ENCODE results near the gene CAMTA1.
A peak's percentile ranks its signal among the peaks of the same experiment; 100 is the strongest.

The CAMTA1 gene

DNA sequence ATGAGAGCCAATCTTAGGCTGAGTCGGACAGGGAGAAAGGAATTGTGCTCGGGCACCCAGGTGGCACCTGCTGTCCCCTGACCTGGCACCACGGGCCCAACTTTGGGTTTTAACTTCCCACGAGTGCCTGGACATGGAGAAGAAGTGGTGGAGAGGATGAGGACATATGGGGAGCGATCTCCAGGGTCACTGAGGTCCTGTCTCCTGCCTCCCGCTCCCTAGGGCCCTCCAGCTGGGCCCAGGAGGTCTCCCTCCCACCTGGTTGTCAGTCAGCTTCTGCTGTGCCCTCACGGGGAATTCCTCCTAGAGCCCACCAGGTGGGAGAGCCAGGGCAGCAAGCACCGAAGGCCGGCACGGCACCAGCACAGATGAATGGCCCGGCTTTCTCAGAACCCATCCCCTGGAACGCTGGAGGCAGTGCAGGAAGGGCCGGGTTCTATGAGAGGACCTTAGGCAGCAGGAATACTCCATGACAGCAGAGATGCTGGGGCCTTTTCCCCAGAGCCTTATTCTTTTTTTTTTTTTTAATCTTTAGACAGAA is 435.5 kb downstream of the CAMTA1 start:
- no peak for TF ChIP-seq Cebpa-rat (IDR thresholded peaks at IDR 0.05)
- Histone ChIP-seq H3K9ac (no peak overlapping the region), H4K20me1 (no peaks in the 10 kb centered on the region), H3K27me3 (no peaks in the 10 kb centered on the region), H3K9me3 (peaks cover 12% of the 10 kb centered on the region; the same call in 1 of the 2 replicates), H3K36me3 (no peaks in the 10 kb centered on the region), H3K27ac (no peak overlapping the region), H3K4me3 (no peak overlapping the region), H3K4me2 (no peak overlapping the region), H3K4me1 (peaks cover 27% of the 10 kb centered on the region)

DNA sequence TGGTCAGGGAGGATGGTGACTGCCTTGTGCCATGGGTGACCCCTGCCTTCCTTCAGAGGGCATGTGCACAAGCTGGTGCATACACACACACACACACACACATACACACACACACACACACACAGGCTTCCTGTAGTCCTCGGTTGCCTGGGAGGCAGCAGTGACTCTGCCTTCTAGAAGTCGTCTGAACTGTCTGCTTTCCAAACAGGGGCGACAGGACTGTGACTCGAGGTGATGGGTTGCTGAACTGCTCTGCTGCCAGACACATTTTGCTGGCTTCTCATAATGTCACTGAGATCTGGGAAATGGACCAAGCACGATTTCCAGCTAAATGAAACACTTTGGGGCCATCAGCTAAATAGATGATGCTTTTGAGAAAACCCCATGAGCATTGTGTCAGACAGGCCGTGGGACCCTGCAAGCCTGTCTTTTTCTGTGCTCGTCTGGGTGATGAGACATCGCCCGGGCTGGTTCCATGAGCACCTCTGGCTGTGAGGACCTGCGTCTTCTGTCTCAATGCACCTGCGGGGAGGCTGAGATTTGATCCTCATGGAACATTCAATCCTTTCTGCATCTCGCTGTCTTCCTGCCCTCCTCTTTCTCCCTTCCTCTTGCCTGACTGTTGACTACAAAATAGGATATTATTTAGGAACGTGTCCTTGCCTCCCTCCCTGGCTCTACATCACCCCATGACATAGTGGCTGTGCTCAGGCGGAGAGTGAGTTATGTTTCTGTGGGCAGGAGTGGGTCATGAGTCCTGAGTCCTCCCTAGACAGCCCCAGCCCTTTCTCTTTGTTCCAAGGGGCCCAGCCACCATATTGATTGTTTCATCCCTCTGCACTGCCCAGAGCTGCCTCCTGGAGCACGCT is 436.8 kb downstream of the CAMTA1 start:
- Histone ChIP-seq H3K9ac (no peak overlapping the region; the same call in 1 of the 2 replicates), H3K4me1 (peaks cover 32% of the 10 kb centered on the region), H3K9me3 (0 out of 2 replicates have a peak, but pooled peaks cover 1% of the 10 kb centered on the region), H3K27ac (no peak overlapping the region), H3K4me2 (no peak overlapping the region), H3K27me3 (no peaks in the 10 kb centered on the region), H3K36me3 (no peaks in the 10 kb centered on the region), H4K20me1 (no peaks in the 10 kb centered on the region), H3K4me3 (no peak overlapping the region)
- no peak for TF ChIP-seq Cebpa-rat (IDR thresholded peaks at IDR 0.05)

DNA sequence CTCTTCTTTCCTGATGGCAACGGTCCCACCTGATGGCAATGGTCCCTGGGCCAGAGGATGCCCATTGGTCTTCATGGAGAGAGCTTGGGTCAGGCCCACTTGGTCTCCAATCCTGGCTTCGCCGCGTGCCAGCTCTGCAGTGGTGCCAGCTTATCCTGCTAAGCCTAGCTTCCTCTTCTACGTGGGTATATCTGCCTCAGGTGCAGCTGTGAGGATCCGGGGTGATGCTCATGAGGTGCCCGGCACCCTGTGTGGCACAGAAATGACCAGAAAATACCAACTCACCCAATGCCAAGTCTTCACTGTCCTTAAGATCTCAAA is 437.4 kb downstream of the CAMTA1 start:
- Histone ChIP-seq H3K4me3 (no peak overlapping the region), H3K9me3 (no peaks in the 10 kb centered on the region), H3K36me3 (no peaks in the 10 kb centered on the region), H3K4me2 (no peak overlapping the region), H3K9ac (no peak overlapping the region), H3K27ac (no peak overlapping the region), H3K27me3 (no peaks in the 10 kb centered on the region), H3K4me1 (peaks cover 38% of the 10 kb centered on the region), H4K20me1 (no peaks in the 10 kb centered on the region)
- TF ChIP-seq Cebpa-rat (IDR thresholded peaks at IDR 0.05): no peak

DNA sequence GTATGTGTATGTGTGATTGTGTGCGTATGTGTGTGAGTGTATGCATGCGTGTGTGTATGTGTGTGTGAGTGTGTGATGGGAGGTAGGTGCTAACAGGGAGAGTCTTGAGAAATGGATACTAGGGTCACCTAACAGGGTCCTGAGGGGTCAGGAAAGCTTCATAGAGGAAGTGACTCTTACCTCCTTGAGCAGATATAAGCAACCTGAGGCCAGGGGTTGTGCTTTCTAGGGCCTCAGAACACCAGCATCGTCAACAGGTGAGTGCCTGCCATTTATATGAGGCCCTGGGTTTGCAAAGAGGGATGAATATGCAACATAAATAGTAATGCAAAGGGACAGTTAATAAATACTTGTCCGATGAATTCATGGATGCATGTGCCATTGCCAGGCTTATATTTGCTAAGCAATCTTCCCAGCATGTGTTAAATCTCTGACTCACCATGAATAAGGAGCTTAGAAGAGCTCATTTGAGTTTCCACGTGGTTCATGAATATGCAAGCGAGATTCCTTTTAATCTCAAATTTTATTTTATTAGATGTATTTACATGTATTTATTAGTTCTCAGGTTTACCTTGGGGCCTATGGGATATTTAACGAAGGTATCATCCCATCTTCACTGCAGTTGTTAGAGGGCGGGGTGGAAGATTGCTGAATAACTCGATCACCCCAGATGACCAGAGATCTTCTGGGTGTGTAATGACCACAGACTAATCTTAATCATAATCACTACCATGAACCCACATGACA is 438.3 kb downstream of the CAMTA1 start:
- no peak overlapping the region for H3K9ac ChIP-seq
- H3K36me3 ChIP-seq: no peaks in the 10 kb centered on the region
- H3K27me3 ChIP-seq: no peaks in the 10 kb centered on the region
- peak overlapping the region; percentile 80; the same call in 1 of the 2 replicates for H3K4me2 ChIP-seq
- no peak overlapping the region for H3K4me3 ChIP-seq
- no peaks in the 10 kb centered on the region for H4K20me1 ChIP-seq
- TF ChIP-seq Cebpa-rat (IDR thresholded peaks at IDR 0.05): no peak
- peaks cover 47% of the 10 kb centered on the region for H3K4me1 ChIP-seq
- no peak overlapping the region for H3K27ac ChIP-seq
- H3K9me3 ChIP-seq: no peaks in the 10 kb centered on the region

DNA sequence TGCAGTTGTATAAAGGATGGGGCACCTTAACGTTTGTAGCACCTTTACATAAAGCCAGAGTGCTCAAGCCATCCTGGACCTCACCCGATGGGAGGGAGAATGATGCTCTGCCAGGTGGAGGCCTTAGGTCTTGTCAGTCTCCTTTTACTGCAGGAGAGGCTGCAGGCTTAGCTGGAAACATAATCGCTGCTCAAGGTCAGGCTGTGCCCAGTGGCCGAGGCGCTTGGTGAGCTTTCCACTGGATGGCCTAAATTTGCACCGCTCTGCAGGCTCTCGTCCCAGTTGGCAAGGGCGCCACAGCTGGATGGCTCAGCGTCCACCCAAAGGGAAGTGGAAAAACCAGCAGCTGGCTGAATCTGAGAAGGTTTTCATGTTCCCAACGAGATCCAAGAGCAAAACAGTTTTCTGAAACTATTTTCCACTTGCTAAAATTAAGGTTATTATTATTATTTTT is 438.9 kb downstream of the CAMTA1 start:
- Histone ChIP-seq H3K4me3 (no peak overlapping the region), H4K20me1 (no peaks in the 10 kb centered on the region), H3K4me2 (peak overlapping the region; percentile 80), H3K36me3 (no peaks in the 10 kb centered on the region), H3K27me3 (no peaks in the 10 kb centered on the region), H3K9me3 (no peaks in the 10 kb centered on the region), H3K27ac (no peak overlapping the region; the same call in 1 of the 2 replicates), H3K9ac (no peak overlapping the region), H3K4me1 (peaks cover 53% of the 10 kb centered on the region)
- TF ChIP-seq Cebpa-rat (IDR thresholded peaks at IDR 0.05): no peak

DNA sequence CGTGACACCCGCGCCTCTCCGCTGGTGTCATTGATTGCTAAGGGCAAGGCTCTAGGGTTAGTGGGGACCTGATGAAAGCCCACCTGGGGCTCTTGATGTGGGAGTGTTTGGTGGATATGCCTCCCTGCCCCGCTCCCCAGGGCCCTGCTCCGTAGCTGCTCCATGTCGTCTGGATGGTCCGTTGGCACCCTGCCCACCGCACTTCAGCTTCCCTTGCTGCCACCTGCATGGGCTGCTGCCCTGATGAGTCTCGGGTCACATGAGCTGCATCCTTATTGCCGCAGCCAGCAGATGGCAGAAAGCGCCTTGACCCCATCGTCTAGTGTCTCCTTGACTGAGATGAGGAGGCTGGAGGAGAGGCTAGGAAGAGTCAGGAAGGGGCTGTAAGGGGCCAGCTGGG is 439.4 kb downstream of the CAMTA1 start:
- no peak for TF ChIP-seq Cebpa-rat (IDR thresholded peaks at IDR 0.05)
- H3K36me3 ChIP-seq: no peaks in the 10 kb centered on the region
- H3K9me3 ChIP-seq: no peaks in the 10 kb centered on the region
- H3K27ac ChIP-seq: peak overlapping the region; percentile 74
- no peak overlapping the region for H3K4me3 ChIP-seq
- no peak overlapping the region for H3K9ac ChIP-seq
- H3K4me2 ChIP-seq: peak overlapping the region; percentile 80
- no peaks in the 10 kb centered on the region for H3K27me3 ChIP-seq
- no peaks in the 10 kb centered on the region for H4K20me1 ChIP-seq
- peaks cover 55% of the 10 kb centered on the region for H3K4me1 ChIP-seq

GRCh38 chr1:7225711-7226505 is 440.7 kb downstream of the CAMTA1 start:
- no peak for TF ChIP-seq Cebpa-rat (IDR thresholded peaks at IDR 0.05)
- Histone ChIP-seq H3K9me3 (no peaks in the 10 kb centered on the region), H3K4me1 (peaks cover 68% of the 10 kb centered on the region), H3K27me3 (no peaks in the 10 kb centered on the region), H4K20me1 (no peaks in the 10 kb centered on the region), H3K4me2 (peak overlapping the region; percentile 80), H3K9ac (peak overlapping the region; percentile 7; the same call in 1 of the 2 replicates), H3K4me3 (no peak overlapping the region), H3K36me3 (no peaks in the 10 kb centered on the region), H3K27ac (peak overlapping the region; percentile 74)

DNA sequence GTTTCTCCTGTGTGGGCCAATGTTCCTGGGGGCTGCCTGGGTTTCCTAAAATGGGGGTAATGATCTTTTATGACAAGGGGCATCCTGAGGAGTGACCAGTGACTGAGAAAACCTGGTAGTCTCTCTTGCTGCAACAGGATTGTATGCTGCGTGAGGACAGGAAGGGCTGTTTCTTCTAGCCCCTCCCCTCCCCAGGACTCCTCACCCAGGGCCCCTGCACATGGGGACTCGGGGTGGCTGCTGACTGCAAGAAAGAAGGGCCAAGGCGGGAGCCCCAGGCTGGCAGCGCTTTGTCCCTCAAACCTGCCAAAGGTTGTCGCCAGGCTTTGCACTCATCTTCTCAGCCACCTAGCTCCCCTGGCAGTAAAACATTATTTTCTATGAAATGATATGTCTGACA is 442.4 kb downstream of the CAMTA1 start:
- Histone ChIP-seq H3K4me2 (peak overlapping the region; percentile 48; the same call in 1 of the 2 replicates), H3K36me3 (no peaks in the 10 kb centered on the region), H3K4me1 (peaks cover 75% of the 10 kb centered on the region), H4K20me1 (no peaks in the 10 kb centered on the region), H3K27me3 (no peaks in the 10 kb centered on the region), H3K9me3 (no peaks in the 10 kb centered on the region), H3K27ac (peak overlapping the region; percentile 58), H3K4me3 (no peak overlapping the region), H3K9ac (no peak overlapping the region)
- TF ChIP-seq Cebpa-rat (IDR thresholded peaks at IDR 0.05): no peak

- no peak overlapping the region for H3K4me3 ChIP-seq
- no peak for TF ChIP-seq Cebpa-rat (IDR thresholded peaks at IDR 0.05)
- no peaks in the 10 kb centered on the region for H4K20me1 ChIP-seq
- no peaks in the 10 kb centered on the region for H3K27me3 ChIP-seq
- H3K4me2 ChIP-seq: peak overlapping the region; percentile 48
- no peaks in the 10 kb centered on the region for H3K9me3 ChIP-seq
- no peaks in the 10 kb centered on the region for H3K36me3 ChIP-seq
- H3K4me1 ChIP-seq: peaks cover 75% of the 10 kb centered on the region
- no peak overlapping the region for H3K9ac ChIP-seq
- peak overlapping the region; percentile 58 for H3K27ac ChIP-seq
Measured at GRCh38 chr1:7228252-7228961, 443.2 kb downstream of the CAMTA1 start.
